AG04450 (cell line): ENCODE measurements around the gene ZNF273. TPM values are rescaled to one million over a fixed set of nuclear protein-coding genes. Genes with fewer than 3 reads are reported as not detected.

ENCODE experiments used
- CTCF ChIA-PET: fragments of 300-600, 350-600 bp; formaldehyde crosslinking; extraction: SDS; loops from one replicate; lab custom pipeline; 2022; ENCODE audit warnings: antibody characterized with exemption, inconsistent platforms; lab: Charles Lee
- POLR2A ChIA-PET: fragments of 350-600 bp; formaldehyde crosslinking; extraction: SDS; loops from one replicate; lab custom pipeline; 2021; ENCODE audit warnings: antibody characterized with exemption, inconsistent platforms; lab: Yijun Ruan, JAX
- DNase-seq: peaks from one replicate; pipeline ENCODE4 v3.0.0-alpha.2; 2011; ENCODE audit warnings: low read depth, low spot score
- H3K27ac ChIP-seq: one replicate; pipeline ENCODE4 v1.5.1; 2012; ENCODE audit warnings: low read depth, low read length, control low read depth
- H3K27me3 ChIP-seq: one replicate; pipeline ENCODE4 v1.6.0; 2012; ENCODE audit warnings: low read length; ENCODE audit not compliant: control insufficient read depth, insufficient read depth
- H3K4me3 ChIP-seq: 2 replicates; pipeline ENCODE4 v1.5.1; 2011; ENCODE audit warnings: mild to moderate bottlenecking, low read depth, low read length, control low read depth
- H3K9me3 ChIP-seq: 2 replicates; pipeline ENCODE4 v1.5.1; 2012; ENCODE audit warnings: low read length; ENCODE audit not compliant: control insufficient read depth, insufficient read depth
- CTCF ChIP-seq: IDR thresholded peaks from 2 replicates; pipeline ENCODE4 v1.5.1; 2011; ENCODE audit warnings: low read depth, low read length, control low read depth, inconsistent platforms
- polyA plus RNA-seq: library from polyadenylated mRNA; depleted of rRNA; stranded (reverse); fragments of >200 nt; gene quantifications from 2 replicates; pipeline ENCODE4 v1.2.3, GENCODE V29; 2011

Gene ZNF273
- polyA plus RNA-seq, 1 experiment: 2.9 TPM

GRCh38 chr7:64883113-64883905, 19.8 kb upstream of the ZNF273 start:
- ChIA-PET POLR2A (no interaction called here), CTCF (no interaction called here)
- TF ChIP-seq CTCF: no peak
- Histone ChIP-seq H3K27ac (no peak overlapping the region), H3K27me3 (peaks cover 13% of the 10 kb centered on the region), H3K9me3 (peaks cover 61% of the 10 kb centered on the region), H3K4me3 (no peak overlapping the region)
- no peak for DNase-seq

GRCh38 chr7:64884085-64884912, 18.8 kb upstream of the ZNF273 start:
- Histone ChIP-seq H3K27ac (no peak overlapping the region), H3K27me3 (peaks cover 23% of the 10 kb centered on the region), H3K4me3 (no peak overlapping the region), H3K9me3 (peaks cover 52% of the 10 kb centered on the region)
- no peak for DNase-seq
- TF ChIP-seq CTCF: no peak
- CTCF ChIA-PET: no interaction called here
- POLR2A ChIA-PET: no interaction called here

GRCh38 chr7:64884913-64885370, 18.1 kb upstream of the ZNF273 start:
- no peak overlapping the region for H3K27ac ChIP-seq
- TF ChIP-seq CTCF: no peak

GRCh38 chr7:64885520-64886240, 17.4 kb upstream of the ZNF273 start:
- no peak for DNase-seq
- Histone ChIP-seq H3K4me3 (no peak overlapping the region), H3K27ac (no peak overlapping the region), H3K27me3 (peaks cover 36% of the 10 kb centered on the region), H3K9me3 (peaks cover 38% of the 10 kb centered on the region)
- TF ChIP-seq CTCF: no peak
- ChIA-PET POLR2A (no interaction called here), CTCF (no interaction called here)

More at GRCh38 chr7:64884913-64885370, 18.1 kb upstream of the ZNF273 start:
- no peak overlapping the region for H3K4me3 ChIP-seq
- POLR2A ChIA-PET: no interaction called here
- peaks cover 29% of the 10 kb centered on the region for H3K27me3 ChIP-seq
- peaks cover 46% of the 10 kb centered on the region for H3K9me3 ChIP-seq
- CTCF ChIA-PET: no interaction called here
- no peak for DNase-seq
